HepG2 (cell line): Measurements from ENCODE around the gene PLCB4. TPM values are rescaled to one million over a fixed set of nuclear protein-coding genes. Genes with fewer than 3 reads are reported as not detected.

Experiments
- ATAC-seq: fragments of 200-7000 bp; cut with Tn5 transposase; 3 replicates; pipeline ENCODE4 v1.9.1; 2020; ENCODE audit warnings: mild to moderate bottlenecking, moderate library complexity
- BruUV-seq: library from RNA; stranded (reverse); fragments of 400-500 nt; replicated peaks from 2 replicates; lab custom pipeline; 2021; lab: Mats Ljungman, UMichigan
- CTCF ChIA-PET: fragments of 300-600 bp; formaldehyde crosslinking; extraction: SDS; loops from one replicate; lab custom pipeline; 2021; ENCODE audit warnings: low total read pairs, inconsistent platforms, low intra/inter-chr PET ratio; lab: Yijun Ruan, JAX
- POLR2A ChIA-PET: fragments of 350-600 bp; sonication (Branson Sonifier 250); formaldehyde crosslinking; loops from one replicate; lab custom pipeline; 2020; ENCODE audit warnings: antibody characterized with exemption, inconsistent platforms; lab: Yijun Ruan, JAX
- DNase-seq: peaks from one replicate; pipeline ENCODE4 v3.0.0-alpha.2; 2015; ENCODE audit warnings: low spot score
- FAIRE-seq: peaks from 3 replicates; lab custom pipeline; 2011; peaks lifted over from hg19 to GRCh38; lab: Jason Lieb, UNC
- H2AFZ ChIP-seq: one replicate; pipeline ENCODE4 v1.6.1; 2011; ENCODE audit warnings: low read length, inconsistent platforms
- H3K27ac ChIP-seq: fragments of 300-600 bp; 3 replicates; pipeline ENCODE4 v1.8.0; 2011; ENCODE audit warnings: mixed run types, mild to moderate bottlenecking, mixed read lengths, low read length, inconsistent platforms; ENCODE audit not compliant: insufficient read depth; ENCODE audit errors: extremely low read length
- H3K27me3 ChIP-seq, 2 experiments: fragments of 200-600 bp in 1 of 2; 2 replicates in 1 of 2; 3 replicates in 1 of 2; pipeline versions ENCODE4 v1.6.0 to v1.8.0; 2011; ENCODE audit warnings: low read length in 2 of 2, mild to moderate bottlenecking in 2 of 2, moderate library complexity in 2 of 2, inconsistent platforms in 1 of 2; ENCODE audit not compliant: insufficient read depth in 2 of 2, control insufficient read depth in 1 of 2
- H3K36me3 ChIP-seq, 2 experiments: fragments of 200-600 bp in 1 of 2; replicated peaks in 1 of 2; 2 replicates in 1 of 2; 3 replicates in 1 of 2; pipeline versions ENCODE4 v1.5.1 to v1.8.0; 2011; ENCODE audit warnings: low read length in 2 of 2, inconsistent platforms in 1 of 2; ENCODE audit not compliant: insufficient read depth in 2 of 2, control insufficient read depth in 1 of 2
- H3K4me1 ChIP-seq: 2 replicates; pipeline ENCODE4 v1.5.1; 2012; ENCODE audit warnings: low read length, inconsistent platforms; ENCODE audit not compliant: insufficient read depth
- H3K4me2 ChIP-seq: 2 replicates; pipeline ENCODE4 v1.6.0; 2011; ENCODE audit warnings: low read depth, low read length, inconsistent platforms
- H3K4me3 ChIP-seq, 3 experiments: fragments of 200-600 bp in 1 of 3; sonication (generic), shearing (Covaris generic) in 1 of 3; replicated peaks in 1 of 3; 2 replicates each; pipeline ENCODE4 v1.5.1; 2011 to 2016; ENCODE audit warnings: low read length in 3 of 3, inconsistent platforms in 2 of 3, low read depth in 2 of 3, mild to moderate bottlenecking in 2 of 3, control low read depth in 1 of 3, mixed read lengths in 1 of 3; ENCODE audit not compliant: insufficient read depth in 1 of 3
- H3K79me2 ChIP-seq: one replicate; pipeline ENCODE4 v1.6.1; 2011; ENCODE audit warnings: low read length, inconsistent platforms; ENCODE audit not compliant: insufficient read depth
- H3K9ac ChIP-seq: 2 replicates; pipeline ENCODE4 v1.6.0; 2011; ENCODE audit warnings: mild to moderate bottlenecking, low read depth, low read length, inconsistent platforms; ENCODE audit not compliant: insufficient read depth
- H3K9me3 ChIP-seq: 2 replicates; pipeline ENCODE4 v1.5.1; 2012; ENCODE audit warnings: mild to moderate bottlenecking, low read length
- H4K20me1 ChIP-seq: 2 replicates; pipeline ENCODE4 v1.6.0; 2011; ENCODE audit warnings: inconsistent platforms, mild to moderate bottlenecking, low read length, moderate library complexity; ENCODE audit not compliant: insufficient read depth
- CEBPG ChIP-seq: IDR thresholded peaks from 2 replicates; pipeline ENCODE4 v1.6.1; 2016
- CREB1 ChIP-seq, 2 experiments: fragments of 450-650 bp in 1 of 2; IDR thresholded peaks; 2 replicates each; pipeline ENCODE4 v1.6.1; 2016 to 2017; ENCODE audit warnings: control low read depth in 1 of 2, mild to moderate bottlenecking in 1 of 2, missing compliant biosample characterization in 1 of 2, missing genetic modification characterization in 1 of 2
- GFI1 ChIP-seq: sonication (generic); formaldehyde crosslinking; IDR thresholded peaks from 2 replicates; pipeline ENCODE4 v1.5.0; 2020; ENCODE audit warnings: missing genetic modification reagents, mild to moderate bottlenecking, borderline replicate concordance
- HDAC2 ChIP-seq: sonication (generic); formaldehyde crosslinking; IDR thresholded peaks from 2 replicates; pipeline ENCODE4 v1.4.0; 2020; ENCODE audit warnings: missing genetic modification reagents
- HNRNPUL1 ChIP-seq: fragments of 200-400 bp; formaldehyde crosslinking; IDR thresholded peaks from 2 replicates; pipeline ENCODE4 v1.6.1; 2017; ENCODE audit warnings: low read depth, mild to moderate bottlenecking, low read length, moderate library complexity
- KDM3A ChIP-seq: IDR thresholded peaks from 2 replicates; pipeline ENCODE4 v1.6.1; 2018; ENCODE audit warnings: low read depth, missing compliant biosample characterization
- MIER3 ChIP-seq: IDR thresholded peaks from 2 replicates; pipeline ENCODE4 v1.6.1; 2016; ENCODE audit warnings: missing compliant biosample characterization, borderline replicate concordance
- SIN3A ChIP-seq: IDR thresholded peaks from 2 replicates; pipeline ENCODE4 v1.6.1; 2011; ENCODE audit warnings: low read depth, mild to moderate bottlenecking, control low read depth, low read length, borderline replicate concordance
- SUZ12 ChIP-seq: fragments of 150-350 bp; IDR thresholded peaks from 2 replicates; pipeline ENCODE4 v1.6.1; 2014; ENCODE audit warnings: low read depth, low read length
- ZBTB1 ChIP-seq: sonication (generic); formaldehyde crosslinking; IDR thresholded peaks from 2 replicates; pipeline ENCODE4 v1.4.0; 2020; ENCODE audit warnings: missing genetic modification reagents, borderline replicate concordance
- ZNF343 ChIP-seq: sonication (generic); formaldehyde crosslinking; IDR thresholded peaks from 2 replicates; pipeline ENCODE4 v1.4.0; 2020; ENCODE audit warnings: mild to moderate bottlenecking, missing genetic modification reagents
- ZNF737 ChIP-seq: sonication (generic); formaldehyde crosslinking; IDR thresholded peaks from 2 replicates; pipeline ENCODE4 v1.5.0; 2020; ENCODE audit warnings: missing genetic modification reagents, mild to moderate bottlenecking, borderline replicate concordance
- ZNF839 ChIP-seq: sonication (generic); formaldehyde crosslinking; IDR thresholded peaks from 2 replicates; pipeline ENCODE4 v1.4.0; 2020; ENCODE audit warnings: missing genetic modification reagents, mild to moderate bottlenecking, borderline replicate concordance
- WGBS: methylation state at CpG from one replicate; pipeline ENCODE4 v1.1.6; 2017; ENCODE audit warnings: low lambda C conversion rate; 5-methylcytosine and 5-hydroxymethylcytosine counted together
- in situ Hi-C: cut with HindIII; loops from 2 replicates; pipeline ENCODE4 v1.10.0; 2017; ENCODE audit warnings: low pct_unique_long_range_greater_than_20kb; ENCODE audit not compliant: extremely low pct_ligation_motif_present
- intact Hi-C: fragments of 100-400 bp; cut with micrococcal nuclease; formaldehyde crosslinking; loops from one replicate; pipeline ENCODE4 v1.10.0; 2022; ENCODE audit not compliant: unreplicated experiment
- polyA plus RNA-seq, 8 experiments: library from polyadenylated mRNA; depleted of rRNA in 3 of 8; stranded (reverse) in 7 of 8; unstranded in 1 of 8; fragments of >200 nt; fragmentation: Illumina TruSeq in 4 of 8; extraction: Trizol in 4 of 8; gene quantifications; 2 replicates each; pipeline versions ENCODE4 v1.2.1 to v1.2.3, GENCODE V29; 2011 to 2016; ENCODE audit warnings: low read depth in 4 of 8, missing spikeins in 1 of 8, mixed read lengths in 1 of 8; ENCODE audit not compliant: insufficient read depth in 1 of 8
- total RNA-seq, 5 experiments: library from RNA; depleted of rRNA; stranded (reverse); fragments of >200 nt; fragmentation: Illumina TruSeq; extraction: Trizol; gene quantifications; 2 replicates each; pipeline ENCODE4 v1.2.3, GENCODE V29; 2016; ENCODE audit warnings: low read depth in 1 of 5

The PLCB4 gene
- total and polyA plus RNA-seq, 2 of the 13 experiments (the other 11 are each of a cell fraction or from before 2014, with no cell fraction given), result 0.01 TPM; not detected in 1

DNA sequence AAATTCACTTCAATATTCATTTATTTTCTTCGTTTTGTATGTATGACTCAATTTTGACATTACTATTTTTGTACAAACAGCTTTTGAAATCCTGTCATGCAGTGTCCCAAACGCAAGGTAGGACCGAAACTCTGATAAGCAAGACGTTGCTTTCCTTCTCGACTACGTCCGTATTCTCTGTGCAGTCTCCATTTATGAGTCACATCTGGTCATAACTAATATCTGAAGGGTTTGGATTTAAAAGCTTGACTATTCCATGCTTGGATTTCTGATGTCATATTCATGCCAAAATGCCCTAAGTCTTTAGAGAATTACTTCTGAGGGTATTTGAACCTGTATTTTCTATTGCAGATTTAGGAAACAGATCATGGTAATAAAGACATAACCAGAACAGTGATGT lies 407.8 kb downstream of the PLCB4 start:
- no peak for DNase-seq
- BruUV-seq, result no TSS peak
- CTCF ChIA-PET, result no interaction called here
- in situ Hi-C loops (no loop called here), intact Hi-C loops (no loop called here)
- H3K79me2 ChIP-seq, result no peaks in the 10 kb centered on the region
- no peaks in the 10 kb centered on the region for H3K36me3 ChIP-seq
- WGBS, result 22% methylated on average over 7 of the region's 7 CpGs
- no peaks in the 10 kb centered on the region for H3K9me3 ChIP-seq
- TF ChIP-seq ZNF839 (CRISPR knock-in tag) (no peak), CREB1 (IDR thresholded peaks at IDR 0.05) (0 out of 2 replicates have a peak, but pooled peaks have one; percentile 57), CREB1 (CRISPR knock-in tag; IDR thresholded peaks at IDR 0.05) (no peak)
- H3K9ac ChIP-seq, result no peak overlapping the region
- ATAC-seq, result no peak
- H3K4me2 ChIP-seq, result no peak overlapping the region
- no peaks in the 10 kb centered on the region for H4K20me1 ChIP-seq
- POLR2A ChIA-PET, result no interaction called here
- H3K4me3 ChIP-seq, result no peak overlapping the region
- no peak for FAIRE-seq
- no peak overlapping the region for H2AFZ ChIP-seq
- no peaks in the 10 kb centered on the region for H3K4me1 ChIP-seq
- H3K27me3 ChIP-seq, result no peaks in the 10 kb centered on the region
- no peak overlapping the region for H3K27ac ChIP-seq

DNA sequence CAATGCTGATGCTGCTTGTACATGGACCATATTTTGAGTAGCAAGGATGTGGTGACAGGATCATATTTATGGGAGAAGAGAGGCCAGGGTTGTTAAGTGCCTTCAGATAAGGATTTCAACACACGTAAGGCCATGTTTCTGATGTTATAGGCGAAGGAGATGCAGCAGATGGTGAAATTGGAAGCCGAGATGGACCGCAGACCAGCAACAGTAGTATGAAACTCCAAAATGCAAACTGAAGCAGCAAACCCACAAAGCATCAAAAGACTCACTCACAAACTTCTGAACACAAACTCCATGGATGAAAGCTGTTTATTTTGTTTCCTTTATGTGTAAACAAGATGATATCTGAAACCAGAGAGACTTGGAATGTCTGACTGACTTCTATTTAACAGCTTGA lies 409.9 kb downstream of the PLCB4 start:
- Histone ChIP-seq H3K9me3 (no peaks in the 10 kb centered on the region), H4K20me1 (no peaks in the 10 kb centered on the region), H3K27me3 (no peaks in the 10 kb centered on the region), H2AFZ (no peak overlapping the region), H3K79me2 (no peaks in the 10 kb centered on the region), H3K4me3 (no peak overlapping the region), H3K4me2 (no peak overlapping the region), H3K36me3 (no peaks in the 10 kb centered on the region), H3K4me1 (no peaks in the 10 kb centered on the region), H3K9ac (no peak overlapping the region), H3K27ac (no peak overlapping the region)
- DNase-seq, result no peak
- WGBS, result 6% methylated on average over 4 of the region's 4 CpGs
- FAIRE-seq, result no peak
- in situ Hi-C loops, result no loop called here
- ChIA-PET POLR2A (no interaction called here), CTCF (no interaction called here)
- no peak for ATAC-seq
- intact Hi-C loops, result no loop called here
- BruUV-seq, result no TSS peak
- no peak for TF ChIP-seq SIN3A
- TF ChIP-seq GFI1 (CRISPR knock-in tag), result no peak
- TF ChIP-seq KDM3A (CRISPR knock-in tag), result no peak
- no peak for TF ChIP-seq HNRNPUL1
- TF ChIP-seq ZBTB1 (CRISPR knock-in tag), result no peak
- no peak for TF ChIP-seq ZNF343 (CRISPR knock-in tag)
- TF ChIP-seq MIER3 (CRISPR knock-in tag), result no peak
- TF ChIP-seq SUZ12, result no peak
- no peak for TF ChIP-seq CEBPG
- TF ChIP-seq HDAC2, result no peak
- TF ChIP-seq ZNF737, result no peak
